Activated naive CD4-positive, alpha-beta T cell treated with anti-CD3 and anti-CD28 coated beads for 36 hours (primary cell): ENCODE measurements around the gene NDEL1. TPM values are rescaled to one million over a fixed set of nuclear protein-coding genes. Genes with fewer than 3 reads are reported as not detected.
"Not testable (repeated sequence)": the region's sequence is repeated elsewhere in the genome, so short reads cannot be mapped to it uniquely, and the experiment has no call there.

Source experiments
- CTCF ChIA-PET: fragments of 350-600 bp; sonication (Branson Sonifier 250); formaldehyde crosslinking; loops from one replicate; lab custom pipeline; 2021; ENCODE audit warnings: antibody characterized with exemption; lab: Charles Lee
- DNase-seq: peaks from one replicate; pipeline ENCODE4 v3.0.0-alpha.2; 2020
- H3K27ac Mint-ChIP-seq: one replicate; pipeline ENCODE4 v1.8.0; 2021; ENCODE audit warnings: mild to moderate bottlenecking, mixed read lengths
- H3K27me3 Mint-ChIP-seq: one replicate; pipeline ENCODE4 v1.8.0; 2021; ENCODE audit warnings: low read depth, mixed read lengths
- H3K36me3 Mint-ChIP-seq: one replicate; pipeline ENCODE4 v1.8.0; 2021; ENCODE audit warnings: low read depth, mixed read lengths
- H3K4me1 Mint-ChIP-seq: one replicate; pipeline ENCODE4 v1.8.0; 2021; ENCODE audit warnings: low read depth, mixed read lengths
- H3K4me3 Mint-ChIP-seq: one replicate; pipeline ENCODE4 v1.8.0; 2021; ENCODE audit warnings: mild to moderate bottlenecking, moderate library complexity, mixed read lengths
- H3K9me3 Mint-ChIP-seq: one replicate; pipeline ENCODE4 v1.8.0; 2021; ENCODE audit warnings: mixed read lengths
- intact Hi-C: fragments of 100-400 bp; cut with micrococcal nuclease; formaldehyde crosslinking; loops from one replicate; pipeline ENCODE4 v1.15.1; 2023
- total RNA-seq, 2 experiments: library from RNA; stranded (reverse); gene quantifications; one replicate each; pipeline ENCODE4 v1.2.3, GENCODE V29; 2021

Gene NDEL1, protein sequence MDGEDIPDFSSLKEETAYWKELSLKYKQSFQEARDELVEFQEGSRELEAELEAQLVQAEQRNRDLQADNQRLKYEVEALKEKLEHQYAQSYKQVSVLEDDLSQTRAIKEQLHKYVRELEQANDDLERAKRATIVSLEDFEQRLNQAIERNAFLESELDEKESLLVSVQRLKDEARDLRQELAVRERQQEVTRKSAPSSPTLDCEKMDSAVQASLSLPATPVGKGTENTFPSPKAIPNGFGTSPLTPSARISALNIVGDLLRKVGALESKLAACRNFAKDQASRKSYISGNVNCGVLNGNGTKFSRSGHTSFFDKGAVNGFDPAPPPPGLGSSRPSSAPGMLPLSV
- total RNA-seq = 10 to 100 TPM; 43.1 to 47.1 TPM

DNA sequence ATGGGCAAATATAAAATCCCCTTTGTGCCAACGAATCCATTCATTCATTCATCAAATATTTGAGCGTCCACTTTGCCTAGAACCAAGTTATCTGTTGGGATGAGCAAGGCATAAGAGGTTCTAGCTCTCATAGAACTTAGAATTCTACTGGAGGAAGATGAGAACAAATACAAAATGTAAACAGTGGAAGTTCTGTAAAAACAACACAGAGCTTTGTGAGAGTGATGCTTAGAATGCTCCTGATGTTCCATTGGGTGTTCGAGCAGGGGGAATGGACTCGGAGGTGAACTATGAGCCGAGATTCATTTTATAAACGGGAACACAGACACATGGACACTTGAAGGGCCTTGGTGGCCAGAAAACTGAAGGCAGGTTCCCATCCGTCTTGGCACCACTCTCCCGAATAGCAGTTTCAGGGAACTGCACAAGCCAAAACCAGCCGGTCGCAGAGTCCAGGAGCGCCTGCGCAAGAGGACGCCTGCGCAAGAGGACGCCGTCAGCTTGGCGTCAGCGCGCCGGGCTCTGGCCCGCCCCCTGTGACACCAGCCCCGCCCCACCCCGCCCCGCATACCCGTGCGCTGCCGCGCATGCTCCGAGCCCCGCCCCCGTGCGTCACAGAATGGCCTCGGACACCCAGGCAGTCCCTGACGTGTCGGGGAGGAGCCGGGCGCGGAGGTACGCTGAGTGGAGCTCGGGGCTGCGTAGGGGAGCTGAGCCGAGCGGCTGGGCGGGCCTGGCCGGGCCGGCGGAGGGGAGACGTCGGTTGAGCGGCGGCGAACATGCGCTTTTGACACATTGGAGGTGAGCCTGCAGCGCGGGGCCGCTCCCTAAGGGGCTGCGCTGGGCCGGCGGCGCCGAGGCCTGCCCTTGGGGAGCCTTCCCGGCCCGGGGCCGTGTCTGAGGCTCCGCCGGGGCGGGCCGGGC, at the start of gene NDEL1:
NDEL1 (plus strand) TSS at position 640 of the 924 bp plus-strand sequence. CDS start 8,388 bp downstream, outside the sequence.
- intact Hi-C loops = loop anchor here (1.0 to 5.0 kb wide), 7 partner anchors 25 to 593 kb away; partner anchors contain the start of genes ALOXE3, CTC1, PFAS and RPL26
- CTCF ChIA-PET = interaction anchor here (0.6 to 1.6 kb wide), 4 partner anchors 9 to 310 kb away, joined by 3 read pairs; no protein-coding TSS in a partner anchor
- Mint-ChIP-seq H3K4me3 (peak within 1 kb of the TSS; percentile 96), H3K9me3 (no peaks in the 10 kb centered on the region), H3K4me1 (peaks cover 32% of the 10 kb centered on the region), H3K27ac (peak within 1 kb of the TSS; percentile 93), H3K27me3 (no peaks in the 10 kb centered on the region), H3K36me3 (peaks cover 7% of the 10 kb centered on the region)
- peak; percentile 99 for DNase-seq

DNA sequence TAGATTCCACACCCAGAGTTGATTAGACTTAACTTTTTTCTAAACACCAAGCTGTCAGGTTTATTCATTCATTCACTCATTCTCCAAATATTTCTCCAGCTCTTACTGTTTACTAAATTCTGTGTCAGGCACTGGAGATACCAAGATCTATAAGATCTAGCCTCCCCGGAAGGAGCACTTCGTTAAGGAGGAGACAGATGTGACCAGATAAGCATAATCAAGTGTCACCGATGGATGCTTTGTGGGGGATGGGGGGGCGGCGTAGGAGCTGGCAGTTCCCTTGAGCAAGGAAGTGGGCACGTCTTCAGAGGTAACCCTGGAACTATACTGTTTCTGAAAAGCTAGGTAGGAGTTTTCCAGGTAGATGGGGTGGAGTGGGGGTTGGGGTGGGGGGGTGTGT, 48.8 kb upstream of the NDEL1 start:
- H3K27me3 Mint-ChIP-seq = no peaks in the 10 kb centered on the region
- peaks cover 12% of the 10 kb centered on the region for H3K36me3 Mint-ChIP-seq
- H3K27ac Mint-ChIP-seq = no peak overlapping the region
- H3K9me3 Mint-ChIP-seq = no peaks in the 10 kb centered on the region
- CTCF ChIA-PET = interaction anchor here (1.0 to 2.0 kb wide), 2 partner anchors 10 to 360 kb away, joined by 3 to 7 read pairs; partner anchors contain the start of gene KRABD2
- no peak overlapping the region for H3K4me3 Mint-ChIP-seq
- intact Hi-C loops = no loop called here
- peaks cover 24% of the 10 kb centered on the region for H3K4me1 Mint-ChIP-seq
- DNase-seq = no peak

DNA sequence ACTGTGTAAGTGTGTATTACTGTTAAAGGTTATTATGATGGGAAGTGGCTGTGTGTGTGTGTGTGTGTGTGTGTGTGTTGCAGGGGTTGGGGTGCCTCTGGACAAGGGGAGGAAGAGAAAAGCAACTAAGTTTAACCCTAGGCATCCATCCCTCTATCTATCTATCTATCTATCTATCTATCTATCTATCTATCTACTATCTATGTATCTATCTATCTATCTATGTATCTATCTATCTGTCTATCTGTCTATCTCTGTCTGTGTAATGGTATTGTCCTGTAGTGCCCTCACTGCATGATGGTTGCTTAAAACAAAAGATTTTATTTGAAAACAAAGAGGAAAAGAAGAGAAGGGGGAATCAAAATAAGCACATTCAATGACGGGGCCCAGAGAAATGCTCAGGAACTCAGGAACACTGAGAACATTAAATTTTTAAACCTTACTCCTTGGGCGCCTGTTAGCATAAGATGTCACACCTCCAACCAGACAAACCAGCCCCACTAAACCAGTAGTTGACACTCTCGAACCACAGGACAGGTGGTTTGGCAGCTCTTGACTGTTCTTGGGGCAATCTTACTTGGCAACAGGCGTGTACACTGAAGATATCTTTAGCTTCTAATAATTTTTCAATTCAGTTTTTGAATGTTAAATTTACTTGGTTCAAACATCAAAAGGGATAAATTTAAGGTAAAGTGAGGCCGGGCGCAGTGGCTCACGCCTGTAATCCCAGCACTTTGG, 47.6 kb upstream of the NDEL1 start:
- Mint-ChIP-seq H3K36me3 (peaks cover under 1% of the 10 kb centered on the region), H3K4me1 (peaks cover 13% of the 10 kb centered on the region), H3K27ac (no peak overlapping the region), H3K9me3 (no peaks in the 10 kb centered on the region), H3K4me3 (no peak overlapping the region), H3K27me3 (no peaks in the 10 kb centered on the region)
- CTCF ChIA-PET = no interaction called here
- DNase-seq = no peak
- intact Hi-C loops = no loop called here

DNA sequence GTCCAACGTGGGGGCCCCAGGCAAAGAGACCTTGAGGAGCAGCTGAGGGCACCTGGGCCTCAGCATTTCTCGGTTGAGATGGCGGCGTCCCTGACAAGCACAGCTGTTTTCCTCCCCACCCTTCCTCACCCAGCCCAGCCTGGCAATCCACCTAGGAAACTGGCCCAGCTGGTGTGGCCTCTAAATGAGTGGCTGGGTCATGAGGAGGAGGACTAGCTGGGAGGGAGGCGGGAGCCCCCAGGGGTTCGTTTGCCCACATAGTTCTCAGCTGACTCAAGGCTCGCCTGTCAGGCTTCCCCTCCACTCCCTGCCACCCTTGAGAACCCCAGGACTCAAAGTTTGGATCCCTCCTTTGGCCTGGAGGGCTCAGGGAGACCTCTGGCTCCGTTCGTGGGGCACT, 44.0 kb upstream of the NDEL1 start:
- Mint-ChIP-seq H3K36me3 (no peaks in the 10 kb centered on the region), H3K27ac (no peak overlapping the region), H3K27me3 (no peaks in the 10 kb centered on the region), H3K9me3 (no peaks in the 10 kb centered on the region), H3K4me1 (peaks cover 10% of the 10 kb centered on the region), H3K4me3 (no peak overlapping the region)
- intact Hi-C loops = no loop called here
- CTCF ChIA-PET = interaction anchor here (0.6 to 1.8 kb wide), 3 partner anchors 8 to 89 kb away, joined by 3 to 4 read pairs (median 3); partner anchors contain the start of gene KRABD2
- no peak for DNase-seq

DNA sequence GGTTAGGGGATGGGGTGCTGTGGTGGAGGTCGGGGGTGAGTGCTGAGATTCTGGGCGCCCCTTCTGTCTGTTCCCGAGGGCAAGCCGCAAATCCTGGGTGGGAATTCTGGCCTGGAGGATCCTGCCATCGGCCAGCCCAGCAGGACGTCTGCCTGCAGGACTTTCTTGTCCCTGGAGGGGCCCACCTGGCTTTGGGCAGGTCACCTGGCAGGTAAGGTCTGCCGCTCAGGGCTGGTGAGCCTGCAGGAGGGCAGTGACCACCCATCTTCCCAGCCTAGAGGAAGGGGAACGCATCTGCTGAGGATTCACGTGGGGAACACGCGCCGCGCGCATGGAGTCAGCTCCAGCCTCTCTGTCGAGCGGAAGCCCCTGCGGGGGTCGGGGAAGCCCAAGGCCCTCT, 43.4 kb upstream of the NDEL1 start:
- Mint-ChIP-seq H3K27ac (no peak overlapping the region), H3K4me1 (peaks cover 10% of the 10 kb centered on the region), H3K36me3 (no peaks in the 10 kb centered on the region), H3K4me3 (no peak overlapping the region), H3K27me3 (no peaks in the 10 kb centered on the region), H3K9me3 (no peaks in the 10 kb centered on the region)
- no peak for DNase-seq
- intact Hi-C loops = no loop called here
- CTCF ChIA-PET = interaction anchor here (1.8 kb wide), 1 partner anchor 9 kb away, joined by 4 read pairs; no protein-coding TSS in a partner anchor

DNA sequence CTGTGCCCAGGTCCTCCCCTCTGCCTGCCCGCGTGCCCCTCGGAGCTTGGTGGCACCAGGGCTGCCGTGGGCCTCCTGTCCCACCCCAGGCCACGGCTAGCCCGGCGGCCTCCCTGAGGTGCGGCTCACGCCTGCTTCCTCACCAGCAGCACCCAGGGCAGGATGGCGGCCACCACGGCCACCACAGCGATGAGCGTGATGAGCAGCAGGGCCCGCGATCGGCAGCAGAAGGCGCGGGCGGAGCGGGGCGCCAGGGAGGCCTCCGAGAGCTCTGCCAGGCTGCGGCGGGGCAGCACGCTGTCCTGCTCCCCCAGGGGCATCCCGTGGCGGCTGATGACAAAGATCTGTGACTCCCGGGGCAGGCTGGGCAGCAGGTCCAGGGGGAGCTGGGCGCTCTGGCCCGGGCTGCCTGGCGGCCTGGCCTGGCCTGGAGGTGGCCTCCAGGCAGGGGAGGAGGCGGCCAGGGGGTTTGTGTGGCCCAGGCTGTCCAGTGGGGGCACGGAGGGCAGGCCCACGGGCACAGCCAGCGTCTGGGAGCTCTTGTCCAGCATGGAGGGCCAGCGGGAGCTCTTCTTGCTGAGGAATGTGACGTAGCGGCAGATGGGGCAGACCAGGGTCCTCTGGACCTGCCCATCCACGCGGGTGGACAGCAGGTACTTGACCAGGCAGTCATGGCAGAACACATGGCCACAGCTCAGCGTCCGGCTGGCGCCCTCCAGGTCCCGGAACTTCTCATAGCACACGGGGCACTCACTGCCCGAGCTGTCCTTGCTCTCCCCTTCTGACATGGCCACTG, 42.8 kb upstream of the NDEL1 start:
- CTCF ChIA-PET = interaction anchor here (1.8 kb wide), 1 partner anchor 9 kb away, joined by 4 read pairs; no protein-coding TSS in a partner anchor
- intact Hi-C loops = no loop called here
- Mint-ChIP-seq H3K9me3 (no peaks in the 10 kb centered on the region), H3K4me3 (no peak overlapping the region), H3K27ac (peak overlapping the region; percentile 66), H3K36me3 (no peaks in the 10 kb centered on the region), H3K4me1 (peaks cover 10% of the 10 kb centered on the region), H3K27me3 (peaks cover 3% of the 10 kb centered on the region)
- DNase-seq = no peak

DNA sequence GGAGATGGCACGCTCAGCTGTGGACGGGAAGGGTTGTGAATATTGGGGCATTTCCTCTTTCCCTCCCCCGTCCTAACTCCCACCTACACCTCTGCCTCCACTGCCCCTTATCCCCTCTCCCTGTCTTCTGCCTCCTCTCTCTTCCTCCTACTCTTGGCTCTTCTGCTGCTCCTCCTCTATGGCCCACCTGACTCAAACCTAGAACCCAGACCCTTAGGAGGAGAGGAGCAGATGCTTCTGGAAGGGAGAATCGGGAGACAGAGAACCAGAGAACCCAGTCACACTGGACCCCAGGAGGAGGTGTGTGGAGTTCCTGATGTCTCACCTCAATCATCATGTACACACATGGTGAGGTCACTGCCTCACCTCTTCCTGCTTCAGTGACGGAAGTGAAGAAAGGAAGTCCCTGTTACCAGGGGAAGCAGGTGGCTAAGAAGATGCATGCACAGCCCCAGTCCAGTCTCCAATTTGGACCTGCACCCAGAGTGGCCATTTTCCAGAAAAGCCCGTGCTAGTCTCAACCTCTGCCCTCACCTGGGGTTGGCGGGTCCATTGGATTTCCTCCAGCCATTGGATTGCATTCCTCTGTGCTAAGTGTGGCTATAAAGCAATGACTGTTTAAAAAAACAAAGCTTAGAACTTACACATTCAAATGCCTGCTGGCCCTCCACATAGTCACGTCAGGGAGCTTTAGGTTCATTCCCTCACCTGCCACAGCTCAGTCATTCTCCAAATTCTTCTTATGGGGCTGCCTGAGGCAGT, 42.0 kb upstream of the NDEL1 start:
- CTCF ChIA-PET = interaction anchor here (1.1 to 1.8 kb wide), 2 partner anchors 10 kb away, joined by 4 read pairs; no protein-coding TSS in a partner anchor
- no peaks in the 10 kb centered on the region for H3K9me3 Mint-ChIP-seq
- peaks cover 10% of the 10 kb centered on the region for H3K4me1 Mint-ChIP-seq
- H3K27ac Mint-ChIP-seq = peak overlapping the region; percentile 66
- DNase-seq = peak; percentile 64
- H3K4me3 Mint-ChIP-seq = no peak overlapping the region
- intact Hi-C loops = no loop called here
- no peaks in the 10 kb centered on the region for H3K36me3 Mint-ChIP-seq
- peaks cover 3% of the 10 kb centered on the region for H3K27me3 Mint-ChIP-seq

DNA sequence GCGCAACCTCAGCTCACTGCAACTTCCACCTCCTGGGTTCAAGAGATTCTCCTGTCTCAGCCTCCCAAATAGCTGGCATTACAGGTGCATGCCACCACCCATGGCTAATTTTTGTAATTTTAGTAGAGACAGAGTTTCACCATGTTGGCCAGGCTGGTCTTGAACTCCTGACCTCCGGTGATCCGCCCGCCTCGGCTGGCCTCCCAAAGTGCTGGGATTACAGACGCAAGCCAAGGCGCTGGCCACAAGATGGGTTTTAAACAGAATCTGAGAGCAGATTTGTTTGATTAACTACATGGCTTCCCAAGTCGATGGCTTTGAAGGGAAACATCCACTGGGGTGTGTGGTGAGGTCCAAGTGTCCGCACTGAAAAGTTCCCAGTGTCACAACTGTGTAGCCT, 41.2 kb upstream of the NDEL1 start:
- H3K9me3 Mint-ChIP-seq, H3K27ac Mint-ChIP-seq, DNase-seq, H3K27me3 Mint-ChIP-seq, H3K36me3 Mint-ChIP-seq, intact Hi-C loops, H3K4me3 Mint-ChIP-seq: not testable (repeated sequence)
- H3K4me1 Mint-ChIP-seq = peaks cover 10% of the 10 kb centered on the region
- CTCF ChIA-PET = interaction anchor here (1.1 kb wide), 1 partner anchor 11 kb away, joined by 4 read pairs; no protein-coding TSS in a partner anchor

DNA sequence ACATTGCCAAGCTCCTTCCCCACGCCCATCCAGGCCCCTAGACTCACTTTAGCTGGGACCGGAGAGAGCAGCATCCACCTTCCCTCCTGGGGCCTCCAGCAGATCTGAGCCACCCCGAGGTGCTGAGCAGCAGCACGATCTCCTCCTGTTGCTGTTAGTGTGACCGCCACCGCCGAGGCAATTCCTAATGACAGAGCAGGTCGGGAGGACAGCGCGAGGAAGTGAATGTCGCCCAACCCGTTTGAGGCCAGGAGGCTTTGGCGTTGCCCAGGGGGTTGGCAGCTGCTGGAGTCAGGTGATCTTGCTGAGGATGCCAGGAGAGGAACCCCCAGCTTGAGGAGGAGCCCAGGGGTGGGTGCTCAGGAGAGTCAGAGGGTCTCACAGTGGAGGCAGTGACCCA, 38.0 kb upstream of the NDEL1 start, which contains the start of gene RNF222:
RNF222 (minus strand) TSS at position 192 of the 400 bp plus-strand sequence. CDS start 4,366 bp downstream, outside the sequence.
- Mint-ChIP-seq H3K4me3 (no peak within 1 kb of the TSS), H3K9me3 (no peaks in the 10 kb centered on the region), H3K27ac (no peak within 1 kb of the TSS), H3K36me3 (no peaks in the 10 kb centered on the region), H3K4me1 (peaks cover 10% of the 10 kb centered on the region), H3K27me3 (peaks cover 10% of the 10 kb centered on the region)
- CTCF ChIA-PET = no interaction called here
- no peak for DNase-seq
- intact Hi-C loops = no loop called here

DNA sequence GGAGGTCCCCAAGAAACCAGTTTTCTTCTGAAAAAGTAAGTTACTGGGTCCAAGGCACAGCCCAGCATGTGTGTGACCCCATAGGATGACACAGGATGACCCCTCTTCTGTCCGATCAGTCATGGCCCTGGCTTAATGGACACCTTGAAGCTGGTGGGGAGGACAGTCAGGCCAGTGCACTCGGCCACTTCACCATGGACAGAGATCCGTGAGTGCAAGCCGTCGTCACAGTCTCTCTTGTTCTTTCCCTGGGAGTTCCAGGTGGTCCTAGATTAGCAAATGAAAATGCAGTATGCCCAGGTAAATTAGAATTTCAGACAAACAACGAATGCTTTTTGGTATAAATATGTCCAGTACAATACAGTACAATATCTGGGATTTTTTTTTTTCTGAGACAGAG, 36.7 kb upstream of the NDEL1 start:
- Mint-ChIP-seq H3K9me3 (no peaks in the 10 kb centered on the region), H3K4me1 (peaks cover 2% of the 10 kb centered on the region), H3K27ac (no peak overlapping the region), H3K4me3 (no peak overlapping the region), H3K27me3 (peaks cover 10% of the 10 kb centered on the region), H3K36me3 (no peaks in the 10 kb centered on the region)
- CTCF ChIA-PET = no interaction called here
- intact Hi-C loops = no loop called here
- no peak for DNase-seq
